ENCODE data around the gene RUNX3. TPM values are rescaled to one million over a fixed set of nuclear protein-coding genes. Genes with fewer than 3 reads are reported as not detected.

The RUNX3 gene
- total and polyA plus RNA-seq, 4 donors: 0.43 to 1.1 (median 0.88) TPM

DNA sequence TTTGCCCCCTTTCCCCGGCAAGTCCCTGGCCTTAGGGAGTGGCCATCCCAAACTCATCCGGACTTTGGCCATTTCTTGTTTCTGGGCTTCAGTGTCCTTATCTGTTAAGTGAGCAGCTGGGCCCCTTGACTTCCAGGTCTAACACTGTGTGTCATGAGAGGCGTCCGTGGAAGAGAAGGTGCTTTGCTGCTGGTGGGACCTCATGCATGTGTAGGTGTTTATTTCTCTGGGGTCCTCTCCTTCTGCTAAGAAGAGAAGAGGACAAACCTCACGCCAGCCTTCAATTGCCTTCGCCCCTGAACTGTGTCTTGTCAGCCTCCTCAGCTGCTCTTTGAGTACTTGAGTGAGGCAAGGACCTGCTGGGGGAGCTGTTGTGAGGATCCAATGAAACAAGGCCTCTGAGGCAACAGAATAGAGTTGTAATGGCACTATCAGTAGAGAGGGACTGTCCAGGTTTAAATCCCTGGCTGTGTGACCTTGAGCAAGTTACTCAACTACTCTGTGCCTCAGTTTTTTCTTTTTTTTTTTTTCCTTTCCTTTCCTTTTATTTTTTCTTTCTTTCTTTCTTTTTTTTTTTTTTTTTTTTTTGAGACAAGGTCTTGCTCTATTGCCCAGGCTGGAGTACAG is 72.5 kb downstream of the RUNX3 start:
- DNase-seq (ENCODE audit: low spot score): no peak
- TF ChIP-seq HNF4A (conservative IDR thresholded peaks at IDR 0.05) (no peak), EGR1 (IDR thresholded peaks at IDR 0.05; ENCODE audit: low read depth in 2 of 2) (no peak), RAD21 (IDR thresholded peaks at IDR 0.05) (no peak), JUND (IDR thresholded peaks at IDR 0.05) (no peak), RXRA (IDR thresholded peaks at IDR 0.05) (no peak), FOXA1 (IDR thresholded peaks at IDR 0.05) (no peak), FOXA2 (IDR thresholded peaks at IDR 0.05) (no peak), GABPA (IDR thresholded peaks at IDR 0.05 in 1 of 2, conservative IDR thresholded peaks at IDR 0.05 in 1 of 2) (no peak), YY1 (IDR thresholded peaks at IDR 0.05) (no peak), HNF4G (IDR thresholded peaks at IDR 0.05) (no peak), SP1 (IDR thresholded peaks at IDR 0.05) (no peak), TAF1 (conservative IDR thresholded peaks at IDR 0.05) (no peak), NR2F2 (IDR thresholded peaks at IDR 0.05) (no peak)
- TF ChIP-seq, protein P1, sequence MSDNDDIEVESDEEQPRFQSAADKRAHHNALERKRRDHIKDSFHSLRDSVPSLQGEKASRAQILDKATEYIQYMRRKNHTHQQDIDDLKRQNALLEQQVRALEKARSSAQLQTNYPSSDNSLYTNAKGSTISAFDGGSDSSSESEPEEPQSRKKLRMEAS (IDR thresholded peaks at IDR 0.05): no peak
- TF ChIP-seq, protein P2, sequence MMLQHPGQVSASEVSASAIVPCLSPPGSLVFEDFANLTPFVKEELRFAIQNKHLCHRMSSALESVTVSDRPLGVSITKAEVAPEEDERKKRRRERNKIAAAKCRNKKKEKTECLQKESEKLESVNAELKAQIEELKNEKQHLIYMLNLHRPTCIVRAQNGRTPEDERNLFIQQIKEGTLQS (IDR thresholded peaks at IDR 0.05): no peak
- TF ChIP-seq, protein P3, sequence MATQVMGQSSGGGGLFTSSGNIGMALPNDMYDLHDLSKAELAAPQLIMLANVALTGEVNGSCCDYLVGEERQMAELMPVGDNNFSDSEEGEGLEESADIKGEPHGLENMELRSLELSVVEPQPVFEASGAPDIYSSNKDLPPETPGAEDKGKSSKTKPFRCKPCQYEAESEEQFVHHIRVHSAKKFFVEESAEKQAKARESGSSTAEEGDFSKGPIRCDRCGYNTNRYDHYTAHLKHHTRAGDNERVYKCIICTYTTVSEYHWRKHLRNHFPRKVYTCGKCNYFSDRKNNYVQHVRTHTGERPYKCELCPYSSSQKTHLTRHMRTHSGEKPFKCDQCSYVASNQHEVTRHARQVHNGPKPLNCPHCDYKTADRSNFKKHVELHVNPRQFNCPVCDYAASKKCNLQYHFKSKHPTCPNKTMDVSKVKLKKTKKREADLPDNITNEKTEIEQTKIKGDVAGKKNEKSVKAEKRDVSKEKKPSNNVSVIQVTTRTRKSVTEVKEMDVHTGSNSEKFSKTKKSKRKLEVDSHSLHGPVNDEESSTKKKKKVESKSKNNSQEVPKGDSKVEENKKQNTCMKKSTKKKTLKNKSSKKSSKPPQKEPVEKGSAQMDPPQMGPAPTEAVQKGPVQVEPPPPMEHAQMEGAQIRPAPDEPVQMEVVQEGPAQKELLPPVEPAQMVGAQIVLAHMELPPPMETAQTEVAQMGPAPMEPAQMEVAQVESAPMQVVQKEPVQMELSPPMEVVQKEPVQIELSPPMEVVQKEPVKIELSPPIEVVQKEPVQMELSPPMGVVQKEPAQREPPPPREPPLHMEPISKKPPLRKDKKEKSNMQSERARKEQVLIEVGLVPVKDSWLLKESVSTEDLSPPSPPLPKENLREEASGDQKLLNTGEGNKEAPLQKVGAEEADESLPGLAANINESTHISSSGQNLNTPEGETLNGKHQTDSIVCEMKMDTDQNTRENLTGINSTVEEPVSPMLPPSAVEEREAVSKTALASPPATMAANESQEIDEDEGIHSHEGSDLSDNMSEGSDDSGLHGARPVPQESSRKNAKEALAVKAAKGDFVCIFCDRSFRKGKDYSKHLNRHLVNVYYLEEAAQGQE (IDR thresholded peaks at IDR 0.05): no peak
- TF ChIP-seq, protein P4, sequence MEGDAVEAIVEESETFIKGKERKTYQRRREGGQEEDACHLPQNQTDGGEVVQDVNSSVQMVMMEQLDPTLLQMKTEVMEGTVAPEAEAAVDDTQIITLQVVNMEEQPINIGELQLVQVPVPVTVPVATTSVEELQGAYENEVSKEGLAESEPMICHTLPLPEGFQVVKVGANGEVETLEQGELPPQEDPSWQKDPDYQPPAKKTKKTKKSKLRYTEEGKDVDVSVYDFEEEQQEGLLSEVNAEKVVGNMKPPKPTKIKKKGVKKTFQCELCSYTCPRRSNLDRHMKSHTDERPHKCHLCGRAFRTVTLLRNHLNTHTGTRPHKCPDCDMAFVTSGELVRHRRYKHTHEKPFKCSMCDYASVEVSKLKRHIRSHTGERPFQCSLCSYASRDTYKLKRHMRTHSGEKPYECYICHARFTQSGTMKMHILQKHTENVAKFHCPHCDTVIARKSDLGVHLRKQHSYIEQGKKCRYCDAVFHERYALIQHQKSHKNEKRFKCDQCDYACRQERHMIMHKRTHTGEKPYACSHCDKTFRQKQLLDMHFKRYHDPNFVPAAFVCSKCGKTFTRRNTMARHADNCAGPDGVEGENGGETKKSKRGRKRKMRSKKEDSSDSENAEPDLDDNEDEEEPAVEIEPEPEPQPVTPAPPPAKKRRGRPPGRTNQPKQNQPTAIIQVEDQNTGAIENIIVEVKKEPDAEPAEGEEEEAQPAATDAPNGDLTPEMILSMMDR (IDR thresholded peaks at IDR 0.05; ENCODE audit: low read depth, low read length, missing input control): no peak
- TF ChIP-seq, protein P5, sequence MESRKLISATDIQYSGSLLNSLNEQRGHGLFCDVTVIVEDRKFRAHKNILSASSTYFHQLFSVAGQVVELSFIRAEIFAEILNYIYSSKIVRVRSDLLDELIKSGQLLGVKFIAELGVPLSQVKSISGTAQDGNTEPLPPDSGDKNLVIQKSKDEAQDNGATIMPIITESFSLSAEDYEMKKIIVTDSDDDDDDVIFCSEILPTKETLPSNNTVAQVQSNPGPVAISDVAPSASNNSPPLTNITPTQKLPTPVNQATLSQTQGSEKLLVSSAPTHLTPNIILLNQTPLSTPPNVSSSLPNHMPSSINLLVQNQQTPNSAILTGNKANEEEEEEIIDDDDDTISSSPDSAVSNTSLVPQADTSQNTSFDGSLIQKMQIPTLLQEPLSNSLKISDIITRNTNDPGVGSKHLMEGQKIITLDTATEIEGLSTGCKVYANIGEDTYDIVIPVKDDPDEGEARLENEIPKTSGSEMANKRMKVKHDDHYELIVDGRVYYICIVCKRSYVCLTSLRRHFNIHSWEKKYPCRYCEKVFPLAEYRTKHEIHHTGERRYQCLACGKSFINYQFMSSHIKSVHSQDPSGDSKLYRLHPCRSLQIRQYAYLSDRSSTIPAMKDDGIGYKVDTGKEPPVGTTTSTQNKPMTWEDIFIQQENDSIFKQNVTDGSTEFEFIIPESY (IDR thresholded peaks at IDR 0.05): no peak
- no peak overlapping the region for H3K27ac ChIP-seq (ENCODE audit: low read depth in 1 of 2, low read length in 2 of 2)

More for the DNA sequence above, 72.5 kb downstream of the RUNX3 start:
- H3K9me3 ChIP-seq (ENCODE audit: control insufficient read depth in 4 of 4, low read length in 3 of 4): no peaks in the 10 kb centered on the region
- no peak overlapping the region for H3K4me3 ChIP-seq (ENCODE audit: low read depth in 1 of 3, low read length in 3 of 3)
- no peaks in the 10 kb centered on the region for H3K4me1 ChIP-seq (ENCODE audit: control insufficient read depth in 4 of 4, insufficient read depth in 4 of 4, low read length in 3 of 4)
- no peak overlapping the region for H3K9ac ChIP-seq (ENCODE audit: low read depth in 1 of 2, low read length in 2 of 2)
- H3K36me3 ChIP-seq (ENCODE audit: control insufficient read depth in 4 of 4, insufficient read depth in 3 of 4, low read depth in 1 of 4, low read length in 3 of 4): no peaks in the 10 kb centered on the region
- peaks cover 0 to 2% (median 0%) of the 10 kb centered on the region in 4 donors for H3K27me3 ChIP-seq (ENCODE audit: control insufficient read depth in 4 of 4, insufficient read depth in 4 of 4, low read length in 3 of 4)
- WGBS: 85% methylated on average over 6 of the region's 6 CpGs
